IPS-15b (cell line): ENCODE results near the gene RAMAC.

Experiments
- H3K27me3 ChIP-seq: one replicate; pipeline ENCODE4 v1.6.1; 2013; ENCODE audit warnings: low read length; ENCODE audit not compliant: control insufficient read depth, insufficient read depth
- H3K36me3 ChIP-seq: one replicate; pipeline ENCODE4 v1.6.1; 2013; ENCODE audit warnings: low read length; ENCODE audit not compliant: control insufficient read depth, insufficient read depth
- H3K4me1 ChIP-seq: one replicate; pipeline ENCODE4 v1.6.1; 2013; ENCODE audit warnings: mild to moderate bottlenecking, low read length; ENCODE audit not compliant: control insufficient read depth, insufficient read depth
- H3K4me3 ChIP-seq: one replicate; pipeline ENCODE4 v1.5.1; 2013; ENCODE audit warnings: low read depth, low read length
- H3K9ac ChIP-seq: one replicate; pipeline ENCODE4 v1.6.1; 2013; ENCODE audit warnings: low read depth, mild to moderate bottlenecking, low read length
- H3K9me3 ChIP-seq: one replicate; pipeline ENCODE4 v1.6.1; 2013; ENCODE audit warnings: mild to moderate bottlenecking, low read length; ENCODE audit not compliant: control insufficient read depth, insufficient read depth

RAMAC gene

DNA sequence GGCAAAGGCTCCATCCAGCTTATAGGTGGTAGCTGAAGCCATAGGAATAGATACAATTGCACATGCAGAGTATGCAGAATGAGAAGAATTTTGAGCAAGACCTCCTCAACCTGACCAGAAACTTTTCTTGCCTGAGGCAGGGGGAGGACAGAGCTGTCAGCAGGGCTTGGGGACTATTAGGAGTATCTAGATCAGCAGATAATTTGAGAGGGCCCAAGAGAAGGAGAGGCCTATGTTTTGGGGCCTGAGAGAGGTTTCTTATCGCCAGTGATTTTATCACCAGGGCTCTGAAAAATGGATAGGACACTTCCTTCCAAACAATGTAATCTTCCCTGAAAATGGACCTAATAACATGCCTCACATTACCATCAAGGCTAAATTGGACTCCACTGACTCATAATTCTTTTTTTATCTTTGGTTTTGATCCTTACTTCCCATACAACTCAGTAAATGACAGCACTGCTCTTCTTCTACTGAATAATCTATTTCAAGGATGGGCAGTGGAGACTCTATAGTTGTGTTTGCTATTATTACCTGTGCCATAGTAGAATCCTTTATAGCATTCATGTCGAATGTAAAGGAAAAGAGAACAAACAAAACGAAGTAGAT lies 15.8 kb upstream of the RAMAC start:
- Histone ChIP-seq H3K36me3 (no peaks in the 10 kb centered on the region), H3K4me3 (no peak overlapping the region), H3K4me1 (no peaks in the 10 kb centered on the region)

DNA sequence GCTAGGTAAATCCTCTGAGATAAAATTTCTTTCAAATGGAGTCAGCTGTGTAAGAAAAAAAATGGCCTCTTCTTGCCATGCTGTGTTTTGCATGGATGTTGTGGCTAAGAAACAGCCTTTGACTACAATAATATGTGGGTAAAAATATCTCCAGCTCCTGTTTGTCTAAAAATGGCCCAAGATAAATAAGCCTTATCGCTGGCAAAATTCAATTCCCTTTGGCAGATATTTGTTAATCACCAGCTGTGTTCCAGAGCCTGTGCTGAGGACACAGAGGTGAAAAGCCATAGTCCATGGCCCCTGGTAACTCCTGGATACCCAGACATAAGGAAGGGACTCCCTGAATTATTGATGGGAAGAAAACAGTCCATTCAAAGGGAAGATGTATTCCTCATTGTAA lies 15.3 kb upstream of the RAMAC start:
- H3K9me3 ChIP-seq: no peaks in the 10 kb centered on the region
- no peaks in the 10 kb centered on the region for H3K4me1 ChIP-seq
- H3K4me3 ChIP-seq: no peak overlapping the region
- H3K36me3 ChIP-seq: no peaks in the 10 kb centered on the region
- no peak overlapping the region for H3K9ac ChIP-seq
- no peaks in the 10 kb centered on the region for H3K27me3 ChIP-seq

More for the DNA sequence above, 15.8 kb upstream of the RAMAC start:
- H3K27me3 ChIP-seq: no peaks in the 10 kb centered on the region
- H3K9ac ChIP-seq: no peak overlapping the region
- H3K9me3 ChIP-seq: no peaks in the 10 kb centered on the region

DNA sequence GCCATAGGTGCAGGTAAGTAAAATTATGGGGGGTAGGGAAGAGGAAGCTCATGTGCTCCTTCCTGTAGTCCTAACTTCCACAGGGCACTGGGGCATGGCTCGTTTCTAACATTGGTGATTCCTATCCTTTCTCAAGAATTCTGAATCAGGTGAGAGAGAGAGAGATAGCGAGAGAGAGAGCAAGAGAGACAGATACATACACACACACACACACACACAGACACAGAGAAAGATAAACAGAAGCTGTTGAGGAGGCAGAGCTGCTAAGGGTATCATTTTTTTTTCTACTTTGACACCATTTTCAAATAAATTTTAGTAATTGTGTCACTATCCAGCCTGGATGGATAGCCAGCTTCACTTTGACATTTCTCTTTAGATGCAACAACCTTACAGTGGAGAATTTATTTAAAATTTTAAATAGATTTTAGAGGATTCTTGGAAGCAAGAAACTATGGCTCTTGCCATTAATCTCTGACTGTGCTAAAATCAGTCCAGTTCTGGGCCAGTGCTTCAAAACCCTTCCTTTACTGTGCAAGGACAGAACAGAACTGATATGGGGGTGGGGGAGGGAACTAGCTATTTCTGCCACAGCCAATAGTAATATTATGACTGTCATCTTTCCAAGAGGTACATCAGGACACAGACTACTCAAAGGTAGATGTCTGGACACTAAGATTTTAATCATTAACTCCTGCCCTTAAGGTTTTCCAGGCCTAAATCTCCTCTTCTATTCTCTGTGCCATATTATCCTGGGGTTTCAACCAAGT lies 14.6 kb upstream of the RAMAC start:
- H3K9ac ChIP-seq: no peak overlapping the region
- H3K4me1 ChIP-seq: no peaks in the 10 kb centered on the region
- no peaks in the 10 kb centered on the region for H3K27me3 ChIP-seq
- H3K4me3 ChIP-seq: no peak overlapping the region
- no peaks in the 10 kb centered on the region for H3K9me3 ChIP-seq
- no peaks in the 10 kb centered on the region for H3K36me3 ChIP-seq

DNA sequence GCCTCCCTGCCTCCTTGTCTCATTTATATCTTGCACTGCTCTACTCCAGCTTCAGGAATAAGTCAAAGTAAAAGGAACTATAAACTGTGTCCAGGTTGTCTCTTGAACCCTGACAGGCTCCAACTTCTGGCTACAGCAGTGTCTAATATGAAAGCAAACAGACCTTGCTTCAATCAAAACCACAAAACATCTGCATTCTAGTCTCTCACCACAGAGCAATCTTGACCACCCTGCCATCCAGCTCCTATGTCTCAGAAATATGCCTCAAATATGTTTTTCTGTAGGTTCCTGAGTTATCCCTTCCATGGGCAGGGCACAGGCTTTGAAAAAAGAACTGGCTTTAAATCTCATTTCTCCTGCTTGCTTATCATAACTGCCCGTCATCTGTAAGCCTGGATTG lies 13.0 kb upstream of the RAMAC start:
- Histone ChIP-seq H3K9ac (no peak overlapping the region), H3K36me3 (no peaks in the 10 kb centered on the region), H3K9me3 (no peaks in the 10 kb centered on the region), H3K4me1 (no peaks in the 10 kb centered on the region), H3K27me3 (no peaks in the 10 kb centered on the region), H3K4me3 (no peak overlapping the region)

DNA sequence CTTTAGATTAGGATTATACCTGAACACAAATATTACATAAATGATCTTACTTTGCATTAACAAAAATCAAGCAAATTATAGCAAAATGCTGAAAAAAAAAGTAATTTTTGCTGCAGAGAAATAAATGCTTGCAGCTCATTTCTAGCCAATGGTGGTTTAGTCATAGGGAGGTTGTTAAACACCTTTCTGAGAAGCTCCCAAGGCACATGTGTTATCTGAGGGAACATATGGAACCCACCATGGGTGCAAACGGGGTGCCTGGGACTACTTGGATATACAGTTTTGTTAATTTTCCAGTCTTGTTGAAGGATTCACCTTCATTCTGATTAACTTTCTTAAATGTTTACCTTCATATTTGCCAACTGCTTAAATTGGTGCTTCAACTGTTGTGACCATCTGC lies 8.9 kb upstream of the RAMAC start:
- H3K27me3 ChIP-seq: no peaks in the 10 kb centered on the region
- no peak overlapping the region for H3K4me3 ChIP-seq
- no peak overlapping the region for H3K9ac ChIP-seq
- H3K36me3 ChIP-seq: no peaks in the 10 kb centered on the region
- no peaks in the 10 kb centered on the region for H3K4me1 ChIP-seq
- no peaks in the 10 kb centered on the region for H3K9me3 ChIP-seq

DNA sequence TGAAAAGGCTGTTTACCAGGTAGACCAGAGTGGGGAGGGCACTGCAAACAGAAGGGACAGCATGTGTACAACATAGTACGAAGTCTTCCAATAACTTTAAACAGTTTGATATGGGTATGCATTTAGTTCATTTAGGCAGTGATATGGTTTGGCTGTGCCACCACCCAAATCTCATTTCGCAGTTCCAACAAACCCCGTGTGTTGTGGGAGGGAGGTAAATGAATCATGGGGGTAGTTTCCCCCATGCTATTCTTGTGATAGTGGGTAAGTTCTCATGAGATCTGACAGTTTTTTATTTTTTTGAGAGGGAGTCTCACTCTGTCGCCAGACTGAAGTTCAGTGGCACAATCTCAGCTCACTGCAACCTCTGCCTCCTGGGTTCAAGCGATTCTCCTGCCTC lies 7.6 kb upstream of the RAMAC start:
- Histone ChIP-seq H3K9me3 (no peaks in the 10 kb centered on the region), H3K4me1 (no peaks in the 10 kb centered on the region), H3K4me3 (no peak overlapping the region), H3K9ac (no peak overlapping the region), H3K36me3 (no peaks in the 10 kb centered on the region), H3K27me3 (no peaks in the 10 kb centered on the region)

DNA sequence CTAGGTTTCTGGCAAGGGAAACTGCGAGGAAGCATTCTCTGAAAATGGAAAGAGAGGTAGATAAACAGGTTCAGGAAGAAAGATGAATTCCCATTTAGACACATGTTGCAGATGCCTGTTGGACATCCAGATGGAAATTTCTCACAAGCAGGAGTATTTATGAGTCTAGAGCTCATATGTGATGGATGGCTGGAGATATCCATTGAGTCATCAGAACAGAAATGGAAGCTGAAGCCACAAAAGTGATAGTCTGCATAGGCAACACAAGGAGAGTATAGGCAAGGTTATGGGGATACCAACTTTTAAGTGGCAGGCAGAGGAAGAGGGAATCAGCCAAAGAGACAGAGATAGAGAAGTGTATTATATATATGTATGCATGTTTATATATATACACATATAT lies 6.3 kb upstream of the RAMAC start:
- Histone ChIP-seq H3K9me3 (no peaks in the 10 kb centered on the region), H3K4me1 (no peaks in the 10 kb centered on the region), H3K4me3 (no peak overlapping the region), H3K36me3 (no peaks in the 10 kb centered on the region), H3K27me3 (no peaks in the 10 kb centered on the region), H3K9ac (no peak overlapping the region)

DNA sequence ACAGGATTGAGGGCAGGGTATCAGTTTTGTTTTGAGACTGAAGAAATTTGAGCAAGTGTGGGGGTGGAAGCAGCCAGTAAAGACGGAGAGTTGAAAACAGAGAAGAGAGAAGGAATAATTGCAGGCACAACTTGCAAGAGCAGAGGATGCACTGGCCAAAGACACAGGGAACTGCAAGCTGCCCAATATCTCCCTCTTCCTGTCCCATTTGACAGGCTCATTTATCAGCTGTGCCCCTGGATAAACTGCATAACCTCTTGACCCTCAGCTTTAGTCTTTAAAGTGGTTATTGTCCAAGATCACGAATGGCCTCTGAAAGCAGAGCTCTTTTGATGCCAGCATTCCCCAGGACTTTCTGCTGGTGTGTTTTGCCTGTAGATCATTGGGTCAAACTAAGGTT lies 5.0 kb upstream of the RAMAC start:
- no peak overlapping the region for H3K9ac ChIP-seq

DNA sequence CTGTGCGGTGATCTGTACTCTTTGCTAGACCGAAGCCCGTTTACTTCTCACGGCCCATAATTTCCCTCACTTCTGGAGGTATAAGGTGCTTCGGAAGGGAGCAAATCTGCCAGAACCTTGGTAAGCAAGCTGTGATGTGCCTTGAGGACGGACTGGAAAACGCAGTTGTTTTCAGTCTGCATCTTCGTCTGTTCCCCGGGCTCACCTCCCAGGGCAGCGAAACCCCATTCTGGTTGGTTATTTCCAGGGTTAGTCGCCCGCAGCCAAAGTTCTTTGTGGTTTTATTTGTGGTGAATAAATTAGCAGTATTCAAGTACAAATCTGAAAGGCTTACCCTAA lies 401 bp downstream of the RAMAC start:
- no peaks in the 10 kb centered on the region for H3K4me1 ChIP-seq
- no peaks in the 10 kb centered on the region for H3K36me3 ChIP-seq
- H3K27me3 ChIP-seq: peaks cover 8% of the 10 kb centered on the region
- H3K4me3 ChIP-seq: peak overlapping the region; percentile 91
- peak overlapping the region; percentile 82 for H3K9ac ChIP-seq
- no peaks in the 10 kb centered on the region for H3K9me3 ChIP-seq

More for the DNA sequence above, 5.0 kb upstream of the RAMAC start:
- Histone ChIP-seq H3K36me3 (no peaks in the 10 kb centered on the region), H3K9me3 (no peaks in the 10 kb centered on the region), H3K4me1 (no peaks in the 10 kb centered on the region), H3K27me3 (peaks cover 8% of the 10 kb centered on the region), H3K4me3 (no peak overlapping the region)

DNA sequence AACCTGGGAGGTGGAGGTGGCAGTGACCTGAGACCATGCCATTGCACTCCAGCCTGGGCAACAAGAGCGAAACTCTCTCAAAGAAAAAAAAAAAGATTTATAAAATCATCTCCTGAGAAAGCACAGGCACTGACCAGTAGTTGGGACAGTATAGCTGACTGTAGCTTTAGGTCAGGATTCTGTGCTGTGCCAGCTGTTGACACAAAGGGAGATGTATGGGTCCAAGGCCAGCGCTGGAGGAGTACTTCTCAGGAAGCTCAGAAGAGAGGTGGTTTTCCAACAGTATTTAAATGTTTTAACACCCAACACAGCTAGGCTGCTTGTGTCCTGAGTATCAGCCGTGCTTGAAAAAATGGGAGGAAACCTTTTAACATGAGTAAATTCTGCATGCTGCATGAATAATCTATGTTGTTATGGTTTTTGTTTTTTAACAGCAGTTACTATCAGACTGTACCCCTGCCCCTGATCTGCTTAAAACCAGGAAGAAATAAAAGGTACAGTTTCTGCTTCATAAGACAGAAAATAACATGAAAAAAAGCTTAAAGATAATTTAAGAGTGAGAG lies 6.5 kb downstream of the RAMAC start:
- Histone ChIP-seq H3K27me3 (no peaks in the 10 kb centered on the region), H3K36me3 (no peaks in the 10 kb centered on the region), H3K9ac (no peak overlapping the region), H3K9me3 (no peaks in the 10 kb centered on the region), H3K4me3 (no peak overlapping the region), H3K4me1 (no peaks in the 10 kb centered on the region)

DNA sequence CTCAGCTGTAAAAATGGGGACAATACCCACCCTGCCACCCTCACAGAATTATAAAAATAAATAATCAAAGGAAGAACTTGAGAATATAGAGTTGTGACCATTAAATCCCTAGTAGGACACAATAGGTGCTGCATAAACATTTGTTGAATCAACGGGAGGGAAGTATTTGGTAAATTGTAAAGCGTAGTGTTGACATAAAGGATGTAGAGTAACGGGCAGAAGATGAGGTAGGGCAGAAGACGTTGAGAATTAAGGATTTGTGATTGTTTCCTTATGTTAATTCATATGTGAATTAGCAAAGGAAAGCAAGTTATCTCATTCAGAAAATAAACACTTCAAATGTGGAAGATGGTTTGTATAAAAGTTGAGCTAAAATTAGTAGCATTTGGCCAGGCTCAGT lies 7.1 kb downstream of the RAMAC start:
- no peaks in the 10 kb centered on the region for H3K9me3 ChIP-seq
- no peaks in the 10 kb centered on the region for H3K36me3 ChIP-seq
- H3K4me3 ChIP-seq: no peak overlapping the region
- H3K27me3 ChIP-seq: no peaks in the 10 kb centered on the region
- H3K9ac ChIP-seq: no peak overlapping the region
- H3K4me1 ChIP-seq: no peaks in the 10 kb centered on the region

DNA sequence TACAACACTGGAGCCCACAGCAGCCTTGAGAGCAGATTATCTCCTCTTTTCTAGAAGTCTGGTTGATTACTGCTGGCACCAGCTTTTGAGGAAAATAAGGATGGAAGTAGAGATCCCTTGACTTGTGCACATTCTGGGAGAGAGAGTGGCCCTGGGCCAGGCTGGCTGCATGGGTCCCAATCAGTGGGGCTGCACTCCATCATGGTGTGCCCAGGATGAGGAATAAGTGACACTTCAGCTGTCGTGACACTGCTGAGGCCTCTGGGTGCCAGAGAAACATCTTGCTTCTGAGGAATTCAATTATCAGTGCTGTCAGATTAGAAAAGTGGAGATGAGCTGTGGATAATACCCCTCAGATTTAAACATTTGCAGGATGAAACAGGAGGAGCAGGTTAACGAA lies 9.1 kb downstream of the RAMAC start:
- no peaks in the 10 kb centered on the region for H3K36me3 ChIP-seq
- H3K27me3 ChIP-seq: no peaks in the 10 kb centered on the region
- no peak overlapping the region for H3K4me3 ChIP-seq
- H3K9ac ChIP-seq: no peak overlapping the region
- no peaks in the 10 kb centered on the region for H3K9me3 ChIP-seq
- H3K4me1 ChIP-seq: no peaks in the 10 kb centered on the region
